Measurements from ENCODE around the gene CEP120.

DNA sequence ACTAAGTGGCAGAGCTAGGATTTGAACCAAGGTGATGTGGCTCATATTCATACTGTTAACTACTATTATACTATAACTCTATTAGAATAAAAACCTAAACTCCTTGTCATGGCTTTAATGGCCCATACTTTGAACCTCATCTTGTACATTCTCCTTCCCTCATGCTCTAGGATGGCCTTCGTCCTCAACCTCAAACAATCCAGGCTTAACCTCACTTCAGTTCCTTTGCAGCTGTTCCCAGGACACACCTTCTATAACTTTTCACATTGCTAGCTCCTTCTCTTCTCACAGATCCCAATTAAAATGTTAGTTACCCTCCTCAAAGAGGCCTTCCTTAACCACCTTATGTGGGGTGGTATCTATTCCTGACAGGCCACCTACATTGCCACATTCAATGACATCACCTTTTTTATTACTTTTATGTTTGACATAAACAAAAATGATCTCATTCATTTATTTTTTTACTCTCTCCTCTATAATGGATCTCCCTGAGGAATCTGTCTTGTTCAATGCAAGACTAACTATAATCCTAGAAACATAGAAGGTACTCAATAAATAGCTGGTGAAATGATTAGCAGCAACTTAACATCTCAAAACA, 53.7 kb downstream of the CEP120 start:
- TF ChIP-seq, protein P1, sequence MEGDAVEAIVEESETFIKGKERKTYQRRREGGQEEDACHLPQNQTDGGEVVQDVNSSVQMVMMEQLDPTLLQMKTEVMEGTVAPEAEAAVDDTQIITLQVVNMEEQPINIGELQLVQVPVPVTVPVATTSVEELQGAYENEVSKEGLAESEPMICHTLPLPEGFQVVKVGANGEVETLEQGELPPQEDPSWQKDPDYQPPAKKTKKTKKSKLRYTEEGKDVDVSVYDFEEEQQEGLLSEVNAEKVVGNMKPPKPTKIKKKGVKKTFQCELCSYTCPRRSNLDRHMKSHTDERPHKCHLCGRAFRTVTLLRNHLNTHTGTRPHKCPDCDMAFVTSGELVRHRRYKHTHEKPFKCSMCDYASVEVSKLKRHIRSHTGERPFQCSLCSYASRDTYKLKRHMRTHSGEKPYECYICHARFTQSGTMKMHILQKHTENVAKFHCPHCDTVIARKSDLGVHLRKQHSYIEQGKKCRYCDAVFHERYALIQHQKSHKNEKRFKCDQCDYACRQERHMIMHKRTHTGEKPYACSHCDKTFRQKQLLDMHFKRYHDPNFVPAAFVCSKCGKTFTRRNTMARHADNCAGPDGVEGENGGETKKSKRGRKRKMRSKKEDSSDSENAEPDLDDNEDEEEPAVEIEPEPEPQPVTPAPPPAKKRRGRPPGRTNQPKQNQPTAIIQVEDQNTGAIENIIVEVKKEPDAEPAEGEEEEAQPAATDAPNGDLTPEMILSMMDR (IDR thresholded peaks at IDR 0.05): no peak
- TF ChIP-seq POLR2AphosphoS5 (IDR thresholded peaks at IDR 0.05) (no peak), POLR2A (IDR thresholded peaks at IDR 0.05) (no peak)

Measured in prostate gland (tissue), 2 donors.